H9 (cell line): ENCODE data around the gene PIN1. TPM values are rescaled to one million over a fixed set of nuclear protein-coding genes. Genes with fewer than 3 reads are reported as not detected.

ENCODE experiments used
- DNase-seq: peaks from one replicate; pipeline ENCODE4 v3.0.0-alpha.2; 2017
- H2AFZ ChIP-seq: one replicate; pipeline ENCODE4 v1.6.1; 2013; ENCODE audit warnings: mild to moderate bottlenecking, low read length, control low read depth, moderate library complexity
- H2AK5ac ChIP-seq: 2 replicates; pipeline ENCODE4 v1.6.1; 2013; ENCODE audit warnings: low read length, control low read depth, mixed read lengths; ENCODE audit not compliant: insufficient read length
- H2BK120ac ChIP-seq: one replicate; pipeline ENCODE4 v1.6.1; 2013; ENCODE audit warnings: low read depth, mild to moderate bottlenecking, low read length, control low read depth, inconsistent platforms; ENCODE audit not compliant: poor library complexity, severe bottlenecking
- H2BK12ac ChIP-seq: 2 replicates; pipeline ENCODE4 v1.6.1; 2013; ENCODE audit warnings: low read length, control low read depth, mixed read lengths, low read depth; ENCODE audit not compliant: insufficient read length
- H2BK15ac ChIP-seq: 2 replicates; pipeline ENCODE4 v1.6.1; 2013; ENCODE audit warnings: low read depth, low read length, control low read depth
- H2BK20ac ChIP-seq: one replicate; pipeline ENCODE4 v1.6.1; 2013; ENCODE audit warnings: low read depth, mild to moderate bottlenecking, low read length, control low read depth, inconsistent platforms; ENCODE audit not compliant: poor library complexity, severe bottlenecking
- H2BK5ac ChIP-seq: 2 replicates; pipeline ENCODE4 v1.6.1; 2013; ENCODE audit warnings: low read length, control low read depth, mixed read lengths; ENCODE audit not compliant: insufficient read length
- H3K14ac ChIP-seq: 2 replicates; pipeline ENCODE4 v1.6.1; 2013; ENCODE audit warnings: low read length, control low read depth; ENCODE audit not compliant: insufficient read depth
- H3K18ac ChIP-seq: 2 replicates; pipeline ENCODE4 v1.6.1; 2013; ENCODE audit warnings: low read depth, mild to moderate bottlenecking, mixed read lengths, low read length, control low read depth; ENCODE audit not compliant: insufficient read length
- H3K23ac ChIP-seq: 2 replicates; pipeline ENCODE4 v1.6.1; 2013; ENCODE audit warnings: low read length, control low read depth, mixed read lengths, low read depth; ENCODE audit not compliant: insufficient read length
- H3K23me2 ChIP-seq: 2 replicates; pipeline ENCODE4 v1.6.1; 2013; ENCODE audit warnings: low read depth, mild to moderate bottlenecking, mixed read lengths, low read length, control low read depth; ENCODE audit not compliant: insufficient read length, poor library complexity, severe bottlenecking
- H3K27ac ChIP-seq: 2 replicates; pipeline ENCODE4 v1.5.1; 2013; ENCODE audit warnings: low read length, control low read depth, mixed read lengths, low read depth; ENCODE audit not compliant: insufficient read length
- H3K27me3 ChIP-seq: 2 replicates; pipeline ENCODE4 v1.6.1; 2013; ENCODE audit warnings: low read length, control low read depth, inconsistent platforms; ENCODE audit not compliant: insufficient read depth
- H3K4ac ChIP-seq: 2 replicates; pipeline ENCODE4 v1.6.1; 2013; ENCODE audit warnings: low read depth, mild to moderate bottlenecking, control low read depth, inconsistent platforms, low read length, moderate library complexity
- H3K4me1 ChIP-seq: 2 replicates; pipeline ENCODE4 v1.6.1; 2013; ENCODE audit warnings: low read length, control low read depth, inconsistent platforms; ENCODE audit not compliant: insufficient read depth
- H3K4me2 ChIP-seq: 2 replicates; pipeline ENCODE4 v1.6.1; 2013; ENCODE audit warnings: low read length, control low read depth, mixed read lengths; ENCODE audit not compliant: insufficient read length, insufficient read depth
- H3K56ac ChIP-seq: 2 replicates; pipeline ENCODE4 v1.6.1; 2013; ENCODE audit warnings: low read depth, mild to moderate bottlenecking, mixed read lengths, low read length, control low read depth; ENCODE audit not compliant: insufficient read length
- H3K79me1 ChIP-seq: 2 replicates; pipeline ENCODE4 v1.6.1; 2013; ENCODE audit warnings: low read depth, mild to moderate bottlenecking, moderate library complexity, low read length, control low read depth, inconsistent platforms; ENCODE audit not compliant: insufficient read depth, poor library complexity, severe bottlenecking
- H3K79me2 ChIP-seq: 2 replicates; pipeline ENCODE4 v1.6.1; 2013; ENCODE audit warnings: low read length, control low read depth, inconsistent platforms; ENCODE audit not compliant: insufficient read depth
- H3K9ac ChIP-seq: 2 replicates; pipeline ENCODE4 v1.6.1; 2013; ENCODE audit warnings: low read length, control low read depth, mixed read lengths; ENCODE audit not compliant: insufficient read length; ENCODE audit errors: extremely low read depth
- H3K9me3 ChIP-seq: one replicate; pipeline ENCODE4 v1.6.1; 2013; ENCODE audit warnings: low read depth, low read length, inconsistent platforms; ENCODE audit not compliant: control insufficient read depth
- H3T11ph ChIP-seq: one replicate; pipeline ENCODE4 v1.6.1; 2013; ENCODE audit warnings: mild to moderate bottlenecking, low read length, control low read depth, inconsistent platforms
- H4K20me1 ChIP-seq: one replicate; pipeline ENCODE4 v1.6.1; 2013; ENCODE audit not compliant: control insufficient read depth, insufficient read length, insufficient read depth
- H4K5ac ChIP-seq: 2 replicates; pipeline ENCODE4 v1.6.1; 2013; ENCODE audit warnings: low read depth, mild to moderate bottlenecking, mixed read lengths, low read length, control low read depth; ENCODE audit not compliant: insufficient read length
- H4K8ac ChIP-seq: replicated peaks from 2 replicates; pipeline ENCODE4 v1.6.1; 2013; ENCODE audit warnings: low read length, control low read depth, mixed read lengths, low read depth; ENCODE audit not compliant: insufficient read length
- H4K91ac ChIP-seq: 2 replicates; pipeline ENCODE4 v1.6.1; 2013; ENCODE audit warnings: low read depth, mild to moderate bottlenecking, moderate library complexity, mixed read lengths, low read length, control low read depth; ENCODE audit not compliant: insufficient read length
- H3K27ac Mint-ChIP-seq, 3 experiments: 2 replicates in 2 of 3; 3 replicates in 1 of 3; pipeline ENCODE4 v1.8.0; 2020 to 2021; ENCODE audit warnings: mixed read lengths in 3 of 3, mild to moderate bottlenecking in 1 of 3, moderate library complexity in 1 of 3
- H3K27me3 Mint-ChIP-seq: 2 replicates; pipeline ENCODE4 v1.8.0; 2021; ENCODE audit warnings: low read depth, mild to moderate bottlenecking, moderate library complexity, mixed read lengths
- H3K36me3 Mint-ChIP-seq, 3 experiments: 2 replicates in 2 of 3; 3 replicates in 1 of 3; pipeline ENCODE4 v1.8.0; 2020 to 2021; ENCODE audit warnings: low read depth in 3 of 3, mixed read lengths in 3 of 3; ENCODE audit not compliant: insufficient read depth in 1 of 3
- H3K4me1 Mint-ChIP-seq, 2 experiments: 2 replicates each; pipeline ENCODE4 v1.8.0; 2020; ENCODE audit warnings: mixed read lengths in 2 of 2
- H3K4me3 Mint-ChIP-seq, 2 experiments: 2 replicates in 1 of 2; 3 replicates in 1 of 2; pipeline ENCODE4 v1.8.0; 2020 to 2021; ENCODE audit warnings: mild to moderate bottlenecking in 2 of 2, mixed read lengths in 2 of 2, moderate library complexity in 1 of 2
- H3K9me3 Mint-ChIP-seq, 2 experiments: 2 replicates in 1 of 2; 3 replicates in 1 of 2; pipeline ENCODE4 v1.8.0; 2020; ENCODE audit warnings: mild to moderate bottlenecking in 2 of 2, mixed read lengths in 2 of 2, moderate library complexity in 1 of 2
- WGBS: extraction: QIAGEN DNeasy Blood & Tissue Kit; methylation state at CpG from one replicate; pipeline ENCODE4 v1.1.7; 2013; ENCODE audit warnings: missing lambda C conversion rate, low lambda C conversion rate, mixed read lengths; ENCODE audit not compliant: insufficient read length; ENCODE audit errors: extremely low coverage; 5-methylcytosine and 5-hydroxymethylcytosine counted together
- total RNA-seq: library from RNA; stranded (reverse); gene quantifications from 2 replicates; pipeline ENCODE4 v1.2.1, GENCODE V29; 2021
- TF ChIP-seq, protein P1 (sequence below): fragments of 200-600 bp; sonication (generic); conservative IDR thresholded peaks from 3 replicates; pipeline ENCODE4 v1.8.0; 2021; ENCODE audit warnings: antibody characterized with exemption, mild to moderate bottlenecking

Gene PIN1
- total RNA-seq, 1 experiment from 2014 or later: 110 TPM

DNA sequence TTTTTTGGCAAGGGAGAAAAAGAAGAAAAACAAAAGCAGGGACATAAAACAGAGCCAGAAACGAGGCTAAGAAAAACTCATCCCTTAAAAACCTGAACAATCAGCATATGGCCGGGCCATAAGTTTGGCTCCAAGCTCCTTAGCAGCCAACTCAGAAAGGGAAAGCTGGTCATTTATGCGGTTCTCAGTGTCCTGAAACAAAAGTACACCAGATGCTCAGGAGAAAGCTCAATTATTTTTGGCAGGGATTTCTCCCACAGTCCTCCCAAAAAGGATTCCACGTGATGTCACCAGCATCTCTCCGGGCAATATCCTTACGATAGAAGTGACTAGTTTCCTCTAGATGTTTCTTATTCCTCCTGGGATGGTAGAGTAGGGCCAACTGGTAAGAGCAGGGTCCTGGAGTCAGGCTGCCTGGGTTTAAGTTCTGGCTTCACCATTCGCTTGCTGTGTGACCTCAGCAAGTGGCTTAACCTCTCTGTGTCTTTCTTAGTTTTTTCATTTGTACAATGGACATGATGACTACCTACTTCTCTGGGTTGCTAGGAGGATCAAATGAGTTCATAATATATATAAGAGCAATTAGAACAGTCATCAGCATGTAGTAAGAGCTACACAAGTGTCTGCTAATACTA, 34.0 kb downstream of the PIN1 start:
- H3K4ac ChIP-seq: no peak overlapping the region
- WGBS: no CpG with 5 or more reads among the region's 7 CpGs
- peaks cover 6 to 20% of the 10 kb centered on the region in 2 experiments for H3K4me1 Mint-ChIP-seq
- no peak overlapping the region for H3K27ac Mint-ChIP-seq
- DNase-seq: no peak
- H2BK120ac ChIP-seq: no peak overlapping the region
- no peak overlapping the region for H4K5ac ChIP-seq
- H3K4me2 ChIP-seq: no peak overlapping the region
- H2AFZ ChIP-seq: no peak overlapping the region
- H2AK5ac ChIP-seq: no peak overlapping the region
- H3K9me3 ChIP-seq: no peaks in the 10 kb centered on the region
- H3K56ac ChIP-seq: no peak overlapping the region
- H3K23ac ChIP-seq: no peak overlapping the region
- no peak overlapping the region for H3K9ac ChIP-seq
- no peaks in the 10 kb centered on the region; a peak in 1 of 7 replicates for H3K36me3 Mint-ChIP-seq
- H3K27me3 Mint-ChIP-seq: no peaks in the 10 kb centered on the region
- no peak overlapping the region for H3T11ph ChIP-seq
- no peak overlapping the region for H4K91ac ChIP-seq
- no peak overlapping the region for H3K18ac ChIP-seq
- no peaks in the 10 kb centered on the region for H4K20me1 ChIP-seq
- no peak overlapping the region for H4K8ac ChIP-seq
- H3K14ac ChIP-seq: no peak overlapping the region
- no peak overlapping the region for H3K27ac ChIP-seq
- H3K4me3 Mint-ChIP-seq: no peak overlapping the region
- H3K27me3 ChIP-seq: no peaks in the 10 kb centered on the region
- no peaks in the 10 kb centered on the region for H3K23me2 ChIP-seq
- no peak overlapping the region for H2BK12ac ChIP-seq
- H3K4me1 ChIP-seq: no peaks in the 10 kb centered on the region
- TF ChIP-seq, protein P1, sequence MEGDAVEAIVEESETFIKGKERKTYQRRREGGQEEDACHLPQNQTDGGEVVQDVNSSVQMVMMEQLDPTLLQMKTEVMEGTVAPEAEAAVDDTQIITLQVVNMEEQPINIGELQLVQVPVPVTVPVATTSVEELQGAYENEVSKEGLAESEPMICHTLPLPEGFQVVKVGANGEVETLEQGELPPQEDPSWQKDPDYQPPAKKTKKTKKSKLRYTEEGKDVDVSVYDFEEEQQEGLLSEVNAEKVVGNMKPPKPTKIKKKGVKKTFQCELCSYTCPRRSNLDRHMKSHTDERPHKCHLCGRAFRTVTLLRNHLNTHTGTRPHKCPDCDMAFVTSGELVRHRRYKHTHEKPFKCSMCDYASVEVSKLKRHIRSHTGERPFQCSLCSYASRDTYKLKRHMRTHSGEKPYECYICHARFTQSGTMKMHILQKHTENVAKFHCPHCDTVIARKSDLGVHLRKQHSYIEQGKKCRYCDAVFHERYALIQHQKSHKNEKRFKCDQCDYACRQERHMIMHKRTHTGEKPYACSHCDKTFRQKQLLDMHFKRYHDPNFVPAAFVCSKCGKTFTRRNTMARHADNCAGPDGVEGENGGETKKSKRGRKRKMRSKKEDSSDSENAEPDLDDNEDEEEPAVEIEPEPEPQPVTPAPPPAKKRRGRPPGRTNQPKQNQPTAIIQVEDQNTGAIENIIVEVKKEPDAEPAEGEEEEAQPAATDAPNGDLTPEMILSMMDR: no peak
- H2BK15ac ChIP-seq: no peak overlapping the region
- H3K79me2 ChIP-seq: no peaks in the 10 kb centered on the region
- no peak overlapping the region for H2BK20ac ChIP-seq
- H3K79me1 ChIP-seq: no peaks in the 10 kb centered on the region
- no peak overlapping the region for H2BK5ac ChIP-seq
- H3K9me3 Mint-ChIP-seq: no peaks in the 10 kb centered on the region
